NT2/D1 (cell line): Measurements from ENCODE around the gene CEP95.

Source experiments
- SUZ12 ChIP-seq: IDR thresholded peaks from 2 replicates; pipeline ENCODE4 v1.6.1; 2011; ENCODE audit not compliant: insufficient read length, insufficient read depth; ENCODE audit errors: extremely low read depth
- ZNF274 ChIP-seq: IDR thresholded peaks from 2 replicates; pipeline ENCODE4 v1.6.1; 2011; ENCODE audit warnings: mild to moderate bottlenecking, low read depth, low read length

GRCh38 chr17:64500487-64500859 is 6.3 kb upstream of the CEP95 start:
- no peak for TF ChIP-seq ZNF274
- TF ChIP-seq SUZ12 = no peak
